GM23248 (cell line): ENCODE measurements around the gene TRAPPC11.

ENCODE experiments used
- EZH2 ChIP-seq: fragments of 200-600 bp; sonication (generic); IDR thresholded peaks from 2 replicates; pipeline ENCODE4 v1.6.1; 2018; ENCODE audit warnings: antibody characterized with exemption, mild to moderate bottlenecking; ENCODE audit not compliant: insufficient read depth, poor library complexity, severe bottlenecking
- EZH2phosphoT487 ChIP-seq: fragments of 200-600 bp; sonication (generic); IDR thresholded peaks from 2 replicates; pipeline ENCODE4 v1.6.1; 2018; ENCODE audit warnings: antibody characterized with exemption, moderate library complexity, mild to moderate bottlenecking, low read depth; ENCODE audit not compliant: insufficient read depth

DNA sequence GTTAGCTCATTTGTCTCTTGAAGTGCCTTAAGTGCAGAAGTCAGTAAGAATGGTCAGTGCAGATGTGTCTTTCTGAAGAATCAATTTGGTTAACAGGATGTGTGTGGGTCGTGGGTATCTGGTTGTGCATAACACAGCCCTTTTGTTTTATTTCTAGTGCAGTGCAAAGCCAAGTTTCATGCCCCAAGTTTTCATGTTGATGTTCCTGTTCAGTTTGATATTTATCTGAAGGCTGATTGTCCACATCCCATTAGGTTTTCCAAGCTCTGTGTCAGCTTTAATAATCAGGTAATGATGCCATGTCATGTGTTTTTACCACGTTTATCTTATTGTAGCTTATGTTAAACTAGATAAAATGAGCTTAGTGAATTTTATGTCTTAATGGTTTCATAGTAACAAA, 27.4 kb downstream of the TRAPPC11 start:
- TF ChIP-seq EZH2, result no peak
- TF ChIP-seq EZH2phosphoT487, result no peak
